Heart left ventricle (tissue), 13 donors: ENCODE measurements around the gene KIF2A.

Experiments
- POLR2A ChIP-seq, 2 donors: fragments of 450-650 bp; IDR thresholded peaks; one replicate each; pipeline ENCODE4 v1.6.1; 2017; ENCODE audit warnings: antibody characterized with exemption in 2 of 2, mild to moderate bottlenecking in 2 of 2, moderate library complexity in 2 of 2
- TF ChIP-seq, protein P1 (sequence below), 12 donors: fragments of 200-600 bp; sonication (generic) in 4 of 12; IDR thresholded peaks; one replicate each; pipeline versions ENCODE4 v1.5.0 to v1.8.0; 2018 to 2022; ENCODE audit warnings: antibody characterized with exemption in 12 of 12, mild to moderate bottlenecking in 5 of 12
- donor health status: ischemic (EF 13 %, LVEDD 7.1; RV severe dilation, severe dysfunction).
- donor health status: DM: no; HTN: yes; CAD: no.
- donor health status: DM: no; HTN: no; CAD: no.
- donor health status: ischemic (EF 25% LVEDD 6.9; RV normal size, moderate dysfunction).
- donor health status: ischemic (EF 25% LVEDD 5.7; RV mildly dilated, moderate dysfunction).
- donor health status: ischemic (EF 35%, LVEDD 5.7; RV mildly dilated, moderate dysfunction).
- donor health status: nonischemic (EF 11% LVEDD 7.7; RV severe dilation, severe dysfunction).
- donor health status: DM: yes; HTN: yes; CAD: no.
- donor health status: PGD.
- donor health status: ischemic (EF 29% LVEDD 5.4; RV normal size, mild dysfunction).
- donor health status: nonischemic (EF 23%, LVEDD 6.1; RV moderate dilation, normal function).

GRCh38 chr5:62362701-62363100 is 56.7 kb downstream of the KIF2A start:
- TF ChIP-seq, protein P1, sequence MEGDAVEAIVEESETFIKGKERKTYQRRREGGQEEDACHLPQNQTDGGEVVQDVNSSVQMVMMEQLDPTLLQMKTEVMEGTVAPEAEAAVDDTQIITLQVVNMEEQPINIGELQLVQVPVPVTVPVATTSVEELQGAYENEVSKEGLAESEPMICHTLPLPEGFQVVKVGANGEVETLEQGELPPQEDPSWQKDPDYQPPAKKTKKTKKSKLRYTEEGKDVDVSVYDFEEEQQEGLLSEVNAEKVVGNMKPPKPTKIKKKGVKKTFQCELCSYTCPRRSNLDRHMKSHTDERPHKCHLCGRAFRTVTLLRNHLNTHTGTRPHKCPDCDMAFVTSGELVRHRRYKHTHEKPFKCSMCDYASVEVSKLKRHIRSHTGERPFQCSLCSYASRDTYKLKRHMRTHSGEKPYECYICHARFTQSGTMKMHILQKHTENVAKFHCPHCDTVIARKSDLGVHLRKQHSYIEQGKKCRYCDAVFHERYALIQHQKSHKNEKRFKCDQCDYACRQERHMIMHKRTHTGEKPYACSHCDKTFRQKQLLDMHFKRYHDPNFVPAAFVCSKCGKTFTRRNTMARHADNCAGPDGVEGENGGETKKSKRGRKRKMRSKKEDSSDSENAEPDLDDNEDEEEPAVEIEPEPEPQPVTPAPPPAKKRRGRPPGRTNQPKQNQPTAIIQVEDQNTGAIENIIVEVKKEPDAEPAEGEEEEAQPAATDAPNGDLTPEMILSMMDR (IDR thresholded peaks at IDR 0.05): no peak
- TF ChIP-seq POLR2A (IDR thresholded peaks at IDR 0.05): no peak
